PC-3 (cell line): Measurements from ENCODE around the gene CYP17A1. TPM values are rescaled to one million over a fixed set of nuclear protein-coding genes. Genes with fewer than 3 reads are reported as not detected.

Experiments used
- ATAC-seq: fragments of 200-7000 bp; cut with Tn5 transposase; 2 replicates; pipeline ENCODE4 v1.9.1; 2020; ENCODE audit warnings: mild to moderate bottlenecking, moderate library complexity
- BruUV-seq: library from RNA; stranded (reverse); fragments of 400-500 nt; replicated peaks from 2 replicates; lab custom pipeline; 2021; lab: Mats Ljungman, UMichigan
- CTCF ChIA-PET: fragments of 300-600 bp; sonication (Branson Sonifier 250); formaldehyde crosslinking; loops from one replicate; lab custom pipeline; 2022; ENCODE audit warnings: antibody characterized with exemption; lab: Charles Lee
- POLR2A ChIA-PET: fragments of 300-600 bp; sonication (Branson Sonifier 250); formaldehyde crosslinking; loops from one replicate; lab custom pipeline; 2022; ENCODE audit warnings: antibody characterized with exemption; ENCODE audit not compliant: unreplicated experiment; lab: Charles Lee
- DNase-seq: peaks from one replicate; pipeline ENCODE4 v3.0.0-alpha.2; 2015
- H2AFZ ChIP-seq: fragments of 300-600 bp; sonication (generic); 2 replicates; pipeline ENCODE4 v1.6.0; 2016; ENCODE audit warnings: antibody characterized with exemption, low read length
- H3F3A ChIP-seq: fragments of 300-600 bp; sonication (generic); one replicate; pipeline ENCODE4 v1.6.0; 2017; ENCODE audit warnings: antibody characterized with exemption, low read length, control low read depth, mild to moderate bottlenecking; ENCODE audit not compliant: unreplicated experiment
- H3K27ac ChIP-seq: fragments of 300-600 bp; sonication (generic); 2 replicates; pipeline ENCODE4 v1.5.1; 2016; ENCODE audit warnings: mild to moderate bottlenecking, low read length
- H3K27me3 ChIP-seq: fragments of 300-600 bp; sonication (generic); 2 replicates; pipeline ENCODE4 v1.6.1; 2016; ENCODE audit warnings: low read length, mixed read lengths
- H3K36me3 ChIP-seq: fragments of 300-600 bp; sonication (generic); 2 replicates; pipeline ENCODE4 v1.6.1; 2016; ENCODE audit warnings: low read depth, mixed run types, low read length, mixed read lengths
- H3K4me1 ChIP-seq: fragments of 300-600 bp; sonication (generic); 2 replicates; pipeline ENCODE4 v1.5.1; 2016; ENCODE audit warnings: low read length; ENCODE audit not compliant: insufficient read depth
- H3K4me2 ChIP-seq: fragments of 300-600 bp; sonication (generic); 2 replicates; pipeline ENCODE4 v1.6.0; 2016; ENCODE audit warnings: low read length
- H3K4me3 ChIP-seq: fragments of 300-600 bp; sonication (generic); 2 replicates; pipeline ENCODE4 v1.5.1; 2016; ENCODE audit warnings: mild to moderate bottlenecking, low read length, mixed read lengths
- H3K79me2 ChIP-seq: fragments of 300-600 bp; sonication (generic); 2 replicates; pipeline ENCODE4 v1.6.1; 2017; ENCODE audit warnings: low read length, mixed read lengths
- H3K9ac ChIP-seq: fragments of 300-600 bp; sonication (generic); 2 replicates; pipeline ENCODE4 v1.6.0; 2016; ENCODE audit warnings: mild to moderate bottlenecking, low read length
- H3K9me2 ChIP-seq: fragments of 300-600 bp; sonication (generic); replicated peaks from 2 replicates; pipeline ENCODE4 v1.6.1; 2016; ENCODE audit warnings: mixed run types, low read length, mixed read lengths
- H3K9me3 ChIP-seq: fragments of 300-600 bp; sonication (generic); 2 replicates; pipeline ENCODE4 v1.6.1; 2016; ENCODE audit warnings: low read length, mixed read lengths
- H4K20me1 ChIP-seq: fragments of 300-600 bp; sonication (generic); 2 replicates; pipeline ENCODE4 v1.6.1; 2016; ENCODE audit warnings: low read length, mixed read lengths
- CTCF ChIP-seq: fragments of 300-600 bp; sonication (generic); conservative IDR thresholded peaks from 2 replicates; pipeline ENCODE4 v1.5.1; 2017; ENCODE audit warnings: antibody characterized with exemption, low read depth, mild to moderate bottlenecking, low read length
- EZH2 ChIP-seq: fragments of 300-600 bp; sonication (generic); IDR thresholded peaks from one replicate; pipeline ENCODE4 v1.6.1; 2017; ENCODE audit warnings: antibody characterized with exemption, mild to moderate bottlenecking, low read length; ENCODE audit not compliant: unreplicated experiment
- EZH2phosphoT487 ChIP-seq: fragments of 300-600 bp; sonication (generic); IDR thresholded peaks from 2 replicates; pipeline ENCODE4 v1.6.1; 2018; ENCODE audit warnings: mild to moderate bottlenecking, antibody characterized with exemption, low read length, borderline replicate concordance
- intact Hi-C: fragments of 100-400 bp; cut with micrococcal nuclease; formaldehyde crosslinking; loops from 2 replicates; pipeline ENCODE4 v1.9.0; 2023
- total RNA-seq: library from RNA; depleted of rRNA; stranded (reverse); fragments of >200 nt; gene quantifications from 2 replicates; pipeline ENCODE4 v1.2.3, GENCODE V29; 2014

Gene CYP17A1
- total RNA-seq, 1 experiment from 2014 or later = not detected

GRCh38 chr10:102791754-102792395 lies 45.3 kb downstream of the CYP17A1 start:
- no peak overlapping the region for H3K27ac ChIP-seq
- H3K79me2 ChIP-seq = no peaks in the 10 kb centered on the region
- H3K9me3 ChIP-seq = no peaks in the 10 kb centered on the region
- H2AFZ ChIP-seq = no peak overlapping the region
- ChIA-PET CTCF (no interaction called here), POLR2A (no interaction called here)
- H3K9ac ChIP-seq = no peak overlapping the region
- H3K36me3 ChIP-seq = no peaks in the 10 kb centered on the region
- no peak for ATAC-seq
- no peaks in the 10 kb centered on the region for H3K9me2 ChIP-seq
- no peaks in the 10 kb centered on the region for H3K27me3 ChIP-seq
- H4K20me1 ChIP-seq = no peaks in the 10 kb centered on the region
- intact Hi-C loops = no loop called here
- no peak overlapping the region for H3K4me2 ChIP-seq
- no peak for TF ChIP-seq EZH2phosphoT487
- H3F3A ChIP-seq = no peaks in the 10 kb centered on the region
- no peak for DNase-seq
- H3K4me3 ChIP-seq = no peak overlapping the region
- BruUV-seq = no TSS peak
- no peaks in the 10 kb centered on the region for H3K4me1 ChIP-seq

DNA sequence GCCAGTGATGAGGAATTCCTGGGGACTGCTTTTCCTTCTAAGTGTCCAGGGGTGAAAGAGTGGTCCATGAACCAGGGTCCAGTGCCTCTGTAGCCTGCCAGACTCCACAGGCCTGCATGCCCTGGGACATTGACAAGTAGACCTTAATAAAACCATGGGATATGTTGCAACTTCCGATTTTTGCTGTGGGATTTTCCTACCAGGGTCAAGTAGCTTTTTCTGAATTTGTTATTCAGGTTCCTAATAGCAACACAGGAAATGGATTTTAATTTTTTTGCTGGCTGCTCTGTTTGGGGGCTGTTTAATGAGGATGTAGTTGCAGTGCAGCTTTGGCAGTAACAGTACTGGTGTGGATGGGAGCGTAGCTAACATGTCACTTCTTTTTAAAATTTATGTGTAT lies 51.4 kb downstream of the CYP17A1 start:
- no peaks in the 10 kb centered on the region for H3K9me3 ChIP-seq
- H4K20me1 ChIP-seq = no peaks in the 10 kb centered on the region
- ChIA-PET CTCF (no interaction called here), POLR2A (no interaction called here)
- H2AFZ ChIP-seq = no peak overlapping the region
- H3K36me3 ChIP-seq = no peaks in the 10 kb centered on the region
- H3K4me3 ChIP-seq = no peak overlapping the region
- intact Hi-C loops = no loop called here
- DNase-seq (no peak), ATAC-seq (no peak)
- no peak overlapping the region for H3K9ac ChIP-seq
- H3K27me3 ChIP-seq = no peaks in the 10 kb centered on the region
- no peaks in the 10 kb centered on the region for H3F3A ChIP-seq
- TF ChIP-seq EZH2phosphoT487 = no peak
- no peak for TF ChIP-seq EZH2
- no peak for TF ChIP-seq CTCF
- H3K4me1 ChIP-seq = peaks cover 8% of the 10 kb centered on the region; the same call in 1 of the 2 replicates
- H3K9me2 ChIP-seq = no peaks in the 10 kb centered on the region
- H3K4me2 ChIP-seq = no peak overlapping the region
- H3K27ac ChIP-seq = no peak overlapping the region
- no peaks in the 10 kb centered on the region; the same call in 1 of the 2 replicates for H3K79me2 ChIP-seq
- no TSS peak for BruUV-seq

DNA sequence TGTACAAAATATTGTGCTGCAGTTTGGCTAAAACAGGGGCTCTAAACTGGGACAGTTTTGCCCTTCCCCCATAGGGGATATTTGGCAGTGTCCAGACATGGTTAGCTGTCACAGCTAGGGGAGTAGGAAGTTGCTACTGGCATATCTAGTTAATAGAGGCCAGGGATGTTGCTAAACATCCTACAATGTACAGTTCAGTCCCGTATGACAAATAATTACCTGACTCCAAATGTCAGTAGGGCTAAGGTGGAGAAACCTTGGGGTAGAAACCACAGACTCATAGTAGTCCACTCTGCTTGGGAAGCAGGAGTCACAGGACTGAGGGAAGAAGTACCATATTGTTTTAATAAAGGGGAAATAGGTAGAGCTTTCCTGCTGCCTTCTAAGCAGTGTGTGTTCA lies 53.6 kb downstream of the CYP17A1 start:
- H3K9me3 ChIP-seq = no peaks in the 10 kb centered on the region
- H3K4me1 ChIP-seq = peaks cover 17% of the 10 kb centered on the region; the same call in 1 of the 2 replicates
- no peaks in the 10 kb centered on the region for H4K20me1 ChIP-seq
- no peak for TF ChIP-seq CTCF
- no peak for TF ChIP-seq EZH2
- no peak for TF ChIP-seq EZH2phosphoT487
- H3K36me3 ChIP-seq = no peaks in the 10 kb centered on the region
- ATAC-seq (no peak), DNase-seq (peak; percentile 21)
- no peak overlapping the region for H3K4me3 ChIP-seq
- H3K79me2 ChIP-seq = no peaks in the 10 kb centered on the region; the same call in 1 of the 2 replicates
- no peak overlapping the region for H3K9ac ChIP-seq
- BruUV-seq = no TSS peak
- H3K27ac ChIP-seq = no peak overlapping the region
- no peaks in the 10 kb centered on the region for H3K27me3 ChIP-seq
- H3K9me2 ChIP-seq = no peaks in the 10 kb centered on the region
- ChIA-PET CTCF (no interaction called here), POLR2A (no interaction called here)
- no peak overlapping the region for H2AFZ ChIP-seq
- H3K4me2 ChIP-seq = peak overlapping the region; percentile 3; the same call in 1 of the 2 replicates
- intact Hi-C loops = no loop called here
- H3F3A ChIP-seq = no peaks in the 10 kb centered on the region
